HEK293 (cell line): ENCODE measurements around the gene ADAMTS19.

Experiments
- CTCF ChIA-PET: fragments of 350-600 bp; formaldehyde crosslinking; extraction: SDS; loops from one replicate; lab custom pipeline; 2021; ENCODE audit warnings: antibody characterized with exemption; lab: Yijun Ruan, JAX
- POLR2A ChIA-PET: fragments of 300-600 bp; formaldehyde crosslinking; extraction: SDS; loops from one replicate; lab custom pipeline; 2020; ENCODE audit warnings: antibody characterized with exemption, inconsistent platforms; lab: Yijun Ruan, JAX
- H3K27ac ChIP-seq: fragments of 200-500 bp; sonication (Bioruptor generic); 2 replicates; pipeline ENCODE4 v1.5.1; 2014; ENCODE audit warnings: low read depth, low read length, control low read depth, inconsistent platforms; ENCODE audit errors: extremely low read depth
- H3K36me3 ChIP-seq, 2 experiments: fragments of 200-500 bp in 1 of 2; sonication (Bioruptor generic) in 1 of 2; 1 replicate in 1 of 2; 2 replicates in 1 of 2; pipeline ENCODE4 v1.5.1; 2014 to 2017; ENCODE audit warnings: inconsistent platforms in 2 of 2, low read length in 2 of 2; ENCODE audit not compliant: control insufficient read depth in 2 of 2, insufficient read depth in 1 of 2
- H3K4me1 ChIP-seq: fragments of 200-500 bp; sonication (Bioruptor generic); 2 replicates; pipeline ENCODE4 v1.5.1; 2014; ENCODE audit warnings: mild to moderate bottlenecking, low read length, inconsistent platforms; ENCODE audit not compliant: control insufficient read depth, insufficient read depth
- H3K4me3 ChIP-seq: 2 replicates; pipeline ENCODE4 v1.5.1; 2011; ENCODE audit warnings: low read depth, mild to moderate bottlenecking, control low read depth, low read length, moderate library complexity
- H3K9me3 ChIP-seq: fragments of 200-500 bp; sonication (Bioruptor generic); 2 replicates; pipeline ENCODE4 v1.5.1; 2014; ENCODE audit warnings: low read depth, low read length, inconsistent platforms; ENCODE audit not compliant: control insufficient read depth, insufficient read depth
- EGR2 ChIP-seq: fragments of 450-650 bp; formaldehyde crosslinking; IDR thresholded peaks from 2 replicates; pipeline ENCODE4 v1.5.1; 2016; ENCODE audit warnings: low read depth, missing biosample characterization, missing genetic modification characterization
- GLI2 ChIP-seq: fragments of 450-650 bp; formaldehyde crosslinking; IDR thresholded peaks from 2 replicates; pipeline ENCODE4; 2017; ENCODE audit warnings: missing biosample characterization, missing genetic modification characterization, low read depth, borderline replicate concordance
- HIC1 ChIP-seq: fragments of 450-650 bp; formaldehyde crosslinking; IDR thresholded peaks from 2 replicates; pipeline ENCODE4 v1.5.1; 2016; ENCODE audit warnings: missing biosample characterization, missing genetic modification characterization
- HOXA7 ChIP-seq: sonication (generic); formaldehyde crosslinking; IDR thresholded peaks from 2 replicates; pipeline ENCODE4 v1.8.1; 2022; ENCODE audit warnings: missing genetic modification reagents, borderline replicate concordance
- SALL2 ChIP-seq: fragments of 450-650 bp; formaldehyde crosslinking; IDR thresholded peaks from 2 replicates; pipeline ENCODE4 v1.5.0; 2017; ENCODE audit warnings: missing biosample characterization, mild to moderate bottlenecking, missing genetic modification characterization, borderline replicate concordance
- ZBTB1 ChIP-seq: fragments of 450-650 bp; formaldehyde crosslinking; IDR thresholded peaks from 2 replicates; pipeline ENCODE4 v1.5.1; 2016; ENCODE audit warnings: missing biosample characterization, missing genetic modification characterization
- ZBTB10 ChIP-seq: fragments of 450-650 bp; formaldehyde crosslinking; IDR thresholded peaks from 2 replicates; pipeline ENCODE4 v1.5.1; 2016; ENCODE audit warnings: missing biosample characterization, missing genetic modification characterization
- ZFP3 ChIP-seq: fragments of 450-650 bp; formaldehyde crosslinking; IDR thresholded peaks from 2 replicates; pipeline ENCODE4 v1.5.1; 2016; ENCODE audit warnings: low read depth, missing biosample characterization, missing genetic modification characterization
- ZIC2 ChIP-seq: fragments of 450-650 bp; formaldehyde crosslinking; IDR thresholded peaks from 2 replicates; pipeline ENCODE4 v1.5.1; 2016; ENCODE audit warnings: missing biosample characterization, missing genetic modification characterization
- ZNF133 ChIP-seq: fragments of 450-650 bp; formaldehyde crosslinking; IDR thresholded peaks from 2 replicates; pipeline ENCODE4 v1.5.1; 2016; ENCODE audit warnings: missing biosample characterization, missing genetic modification characterization
- ZNF175 ChIP-seq: fragments of 450-650 bp; formaldehyde crosslinking; IDR thresholded peaks from 2 replicates; pipeline ENCODE4 v1.5.1; 2016; ENCODE audit warnings: missing biosample characterization, missing genetic modification characterization
- ZNF202 ChIP-seq: fragments of 450-650 bp; formaldehyde crosslinking; IDR thresholded peaks from 2 replicates; pipeline ENCODE4 v1.5.1; 2016; ENCODE audit warnings: missing biosample characterization, missing genetic modification characterization, borderline replicate concordance
- ZNF221 ChIP-seq: fragments of 450-650 bp; formaldehyde crosslinking; IDR thresholded peaks from 2 replicates; pipeline ENCODE4 v1.5.1; 2017; ENCODE audit warnings: missing biosample characterization, missing genetic modification characterization, borderline replicate concordance
- ZNF23 ChIP-seq: fragments of 450-650 bp; formaldehyde crosslinking; IDR thresholded peaks from 2 replicates; pipeline ENCODE4 v1.5.1; 2016; ENCODE audit warnings: missing biosample characterization, missing genetic modification characterization, borderline replicate concordance
- ZNF354C ChIP-seq: fragments of 450-650 bp; formaldehyde crosslinking; IDR thresholded peaks from 2 replicates; pipeline ENCODE4 v1.5.1; 2016; ENCODE audit warnings: missing biosample characterization, missing genetic modification characterization, low read depth, borderline replicate concordance
- ZNF398 ChIP-seq: fragments of 450-650 bp; formaldehyde crosslinking; IDR thresholded peaks from 2 replicates; pipeline ENCODE4 v1.5.1; 2017; ENCODE audit warnings: missing biosample characterization, missing genetic modification characterization
- ZNF600 ChIP-seq: fragments of 450-650 bp; formaldehyde crosslinking; IDR thresholded peaks from 2 replicates; pipeline ENCODE4 v1.5.1; 2016; ENCODE audit warnings: missing biosample characterization, missing genetic modification characterization
- ZSCAN16 ChIP-seq: fragments of 450-650 bp; formaldehyde crosslinking; IDR thresholded peaks from 2 replicates; pipeline ENCODE4 v1.5.1; 2016; ENCODE audit warnings: missing biosample characterization, missing genetic modification characterization
- ZSCAN23 ChIP-seq: fragments of 450-650 bp; formaldehyde crosslinking; IDR thresholded peaks from 2 replicates; pipeline ENCODE4 v1.5.1; 2016; ENCODE audit warnings: missing biosample characterization, missing genetic modification characterization

ADAMTS19 gene

GRCh38 chr5:129431406-129431805, 28.7 kb upstream of the ADAMTS19 start:
- Histone ChIP-seq H3K9me3 (no peaks in the 10 kb centered on the region), H3K27ac (no peak overlapping the region), H3K36me3 (no peaks in the 10 kb centered on the region), H3K4me1 (no peaks in the 10 kb centered on the region), H3K4me3 (no peak overlapping the region)
- TF ChIP-seq ZNF175 (tag by site-specific recombination), result no peak
- TF ChIP-seq ZNF600 (tag by site-specific recombination), result no peak
- no peak for TF ChIP-seq ZNF133
- no peak for TF ChIP-seq HOXA7
- TF ChIP-seq ZBTB1 (tag by site-specific recombination), result no peak
- TF ChIP-seq ZSCAN16 (tag by site-specific recombination), result no peak
- no peak for TF ChIP-seq EGR2
- TF ChIP-seq ZNF221, result no peak
- TF ChIP-seq HIC1 (tag by site-specific recombination), result no peak
- TF ChIP-seq ZIC2, result no peak
- TF ChIP-seq ZNF202 (tag by site-specific recombination), result no peak
- no peak for TF ChIP-seq ZNF398
- TF ChIP-seq ZBTB10 (tag by site-specific recombination), result no peak
- CTCF ChIA-PET, result interaction anchor here (0.6 to 1.2 kb wide), 2 partner anchors 66 to 69 kb away, joined by 3 read pairs; no protein-coding TSS in a partner anchor
- POLR2A ChIA-PET, result no interaction called here

GRCh38 chr5:129438322-129438721, 21.8 kb upstream of the ADAMTS19 start:
- ChIA-PET POLR2A (no interaction called here), CTCF (no interaction called here)
- Histone ChIP-seq H3K27ac (no peak overlapping the region), H3K9me3 (no peaks in the 10 kb centered on the region), H3K4me3 (no peak overlapping the region), H3K4me1 (no peaks in the 10 kb centered on the region), H3K36me3 (no peaks in the 10 kb centered on the region)
- TF ChIP-seq HOXA7 (no peak), ZNF23 (tag by site-specific recombination) (no peak), ZNF354C (tag by site-specific recombination) (no peak), ZFP3 (no peak), ZSCAN16 (tag by site-specific recombination) (no peak), SALL2 (no peak), ZNF133 (no peak), ZSCAN23 (no peak), GLI2 (tag by site-specific recombination) (no peak)
